ENCODE measurements around the gene WDR82.

WDR82 gene

DNA sequence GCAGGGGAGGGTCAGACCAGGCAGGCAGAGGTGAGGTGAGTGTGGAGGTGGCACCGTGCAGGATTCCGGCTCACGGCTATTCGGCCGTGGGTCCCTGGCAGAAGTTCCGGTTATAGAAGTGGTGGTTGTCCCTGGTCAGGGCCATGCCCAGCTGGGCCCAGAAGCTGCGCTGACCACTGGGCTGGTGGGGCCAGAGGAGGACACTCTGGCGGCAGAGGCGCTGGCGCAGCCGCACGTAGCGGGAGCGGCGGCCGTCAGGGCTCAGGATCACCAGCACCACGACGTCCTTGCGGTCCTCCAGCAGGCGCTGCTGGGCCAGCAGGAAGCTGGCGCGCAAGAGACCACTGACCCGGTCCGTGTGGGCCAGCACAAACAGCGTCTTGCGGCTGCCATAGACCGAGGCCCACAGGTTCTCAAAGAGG is 57.3 kb downstream of the WDR82 start:
- no peak for DNase-seq

GRCh38 chr3:52220380-52221026 is 57.9 kb downstream of the WDR82 start:
- peak; percentile 37 to 70 for DNase-seq

GRCh38 chr3:52218937-52219650 is 59.4 kb downstream of the WDR82 start:
- no peak for DNase-seq

DNA sequence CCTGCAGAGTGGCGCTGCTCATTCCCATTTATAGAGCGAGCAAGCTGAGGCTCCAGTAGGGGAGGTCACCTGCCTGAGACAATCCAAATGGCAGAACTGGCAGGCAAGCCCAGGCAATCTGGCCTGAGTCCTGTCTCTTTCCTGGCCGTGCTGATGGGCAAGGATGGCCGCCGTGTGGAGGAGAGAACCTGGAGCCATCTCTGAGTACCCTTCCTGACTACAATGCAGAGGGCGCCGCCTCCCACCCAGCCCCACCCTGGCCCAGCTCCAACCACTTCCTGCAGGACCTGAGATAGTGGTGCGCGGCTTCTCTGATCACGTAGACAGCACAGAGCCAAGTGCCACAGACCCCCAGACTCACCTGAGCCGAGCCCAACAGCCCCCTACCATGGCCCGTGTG is 60.0 kb downstream of the WDR82 start:
- no peak for DNase-seq

- DNase-seq = no peak
Measured at GRCh38 chr3:52218026-52218425, 60.4 kb downstream of the WDR82 start.

DNA sequence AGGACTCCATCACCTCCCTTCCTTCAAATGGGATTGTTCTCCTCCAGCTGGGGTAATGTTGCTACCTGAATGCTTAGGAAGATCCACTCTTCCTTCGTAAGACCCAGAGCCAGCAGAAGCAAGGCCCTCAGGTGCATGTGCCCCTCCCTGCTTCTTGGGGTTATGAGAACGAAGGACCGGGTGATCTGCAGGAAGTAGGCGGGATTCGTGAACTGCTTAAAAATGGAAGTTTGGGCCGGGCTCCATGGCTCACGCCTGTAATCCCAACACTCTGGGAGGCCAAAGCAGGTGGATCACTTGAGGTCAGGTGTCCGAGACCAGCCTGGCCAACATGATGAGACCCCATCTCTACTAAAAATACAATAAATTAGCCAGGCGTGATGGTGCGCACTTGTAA is 61.0 kb downstream of the WDR82 start:
- DNase-seq = no peak

- no peak for DNase-seq
Measured at GRCh38 chr3:52216585-52217408, 61.7 kb downstream of the WDR82 start.

DNA sequence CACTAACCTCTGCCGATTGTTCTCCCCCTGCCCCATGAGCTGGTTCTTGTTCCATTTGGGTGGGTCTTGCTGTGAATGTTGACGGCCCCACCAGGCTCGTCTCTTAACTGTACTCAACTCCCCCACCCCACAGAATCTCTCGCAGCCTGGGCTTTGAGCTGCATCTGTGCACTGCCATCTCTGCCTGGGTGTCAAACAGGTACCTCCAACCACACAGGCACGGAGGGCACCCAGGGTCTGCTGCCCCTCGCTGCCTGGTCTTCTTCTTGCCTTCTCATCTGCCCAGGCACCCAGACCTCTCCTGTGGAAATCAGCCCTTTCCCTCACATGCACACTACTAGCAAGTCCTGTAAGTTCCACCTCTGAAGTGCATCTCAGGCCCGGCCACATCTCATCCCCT is 63.1 kb downstream of the WDR82 start:
- DNase-seq = no peak

GRCh38 chr3:52213901-52214300 is 64.5 kb downstream of the WDR82 start:
- no peak for DNase-seq

- no peak for DNase-seq
Measured at GRCh38 chr3:52213005-52213404, 65.4 kb downstream of the WDR82 start.

- no peak for DNase-seq
Measured at GRCh38 chr3:52211268-52211891, 67.1 kb downstream of the WDR82 start.

DNA sequence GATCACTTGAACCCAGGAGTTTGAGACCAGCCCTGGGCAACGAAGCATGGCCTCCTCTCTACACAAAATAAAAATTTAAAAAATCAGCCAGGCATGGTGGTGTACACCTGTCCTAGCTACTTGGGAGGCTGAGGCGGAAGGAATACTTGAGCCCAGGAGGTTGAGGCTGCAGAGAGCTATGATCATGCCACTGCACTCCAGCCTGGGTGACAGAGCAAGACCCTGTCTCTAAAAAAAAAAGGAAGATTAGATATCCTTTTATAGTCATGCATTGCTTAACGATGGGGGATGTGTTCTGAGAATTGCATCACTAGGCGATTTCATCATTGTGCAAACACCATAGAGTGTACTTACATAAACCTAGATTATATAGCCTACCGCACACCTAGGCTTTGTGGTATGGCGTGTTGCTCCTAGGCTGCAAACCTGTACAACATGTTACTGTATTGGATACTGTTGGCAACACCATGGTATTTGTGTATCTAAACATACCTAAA is 67.9 kb downstream of the WDR82 start:
- no peak for DNase-seq

DNA sequence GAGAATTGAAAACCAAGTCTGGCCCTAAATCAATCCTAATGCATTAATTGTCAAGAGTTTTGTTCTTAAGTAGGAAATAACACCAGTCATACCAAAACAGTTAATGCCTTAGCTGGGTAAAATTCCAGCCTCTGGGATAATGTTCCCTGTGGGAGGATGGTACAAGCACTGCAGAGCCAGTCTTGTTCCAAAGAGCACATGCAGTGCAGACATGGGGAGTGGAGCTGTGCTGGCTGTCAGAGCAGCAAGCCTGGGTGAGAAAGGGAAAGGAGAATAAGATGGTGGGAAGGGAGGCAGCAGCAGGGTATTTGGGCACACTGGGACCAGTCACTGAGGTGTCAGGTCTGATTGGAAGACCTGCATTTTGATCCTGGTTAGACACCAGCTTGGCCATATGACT is 68.4 kb downstream of the WDR82 start:
- no peak for DNase-seq

DNA sequence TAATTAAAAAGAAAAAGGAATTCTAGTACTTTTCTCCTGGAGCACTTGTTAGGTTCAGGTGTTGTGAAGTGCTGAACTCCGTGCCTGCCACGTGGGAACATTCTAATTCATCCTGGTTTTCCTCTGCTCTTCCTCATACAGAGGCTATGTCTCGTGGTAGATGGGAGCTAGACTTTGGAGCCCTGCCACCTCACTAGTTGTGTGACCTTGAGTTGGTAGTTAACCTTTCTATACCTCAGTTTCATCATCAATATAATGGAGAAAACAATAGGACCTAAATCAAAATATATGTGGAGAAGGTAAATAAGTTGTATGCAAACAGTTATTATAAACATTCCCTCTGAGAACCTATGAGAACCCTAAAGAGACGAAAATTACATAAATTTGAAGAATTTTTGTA is 69.9 kb downstream of the WDR82 start:
- no peak for DNase-seq

- DNase-seq = no peak
Measured at GRCh38 chr3:52205727-52206372, 72.6 kb downstream of the WDR82 start.

All from NCI-H524 (cell line).